Measurements from ENCODE around the gene AKAP7.

The AKAP7 gene

DNA sequence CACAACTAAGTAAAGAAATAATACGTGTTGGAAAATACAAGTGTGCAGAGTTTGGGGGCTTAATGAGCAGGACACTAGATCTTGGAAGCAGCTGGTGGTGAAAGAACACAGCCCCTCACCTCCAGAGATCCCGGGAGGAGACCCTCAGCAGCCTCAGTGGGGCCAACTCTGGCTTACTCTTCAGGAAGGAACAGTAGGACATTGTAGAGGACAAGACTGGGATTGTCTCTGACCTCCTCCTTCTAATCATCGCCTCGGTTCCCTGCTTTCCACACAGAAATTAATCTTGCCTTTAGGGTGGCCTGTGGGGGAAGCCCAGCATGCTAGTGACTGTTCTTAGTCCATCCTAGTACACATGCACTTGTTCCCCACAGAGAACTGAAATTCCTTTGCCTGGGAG lies 130.7 kb downstream of the AKAP7 start:
- Histone ChIP-seq H3K27me3 (ENCODE audit: insufficient read depth, low read length) (no peaks in the 10 kb centered on the region), H3K79me2 (ENCODE audit: insufficient read depth, low read length) (no peaks in the 10 kb centered on the region), H2AFZ (ENCODE audit: low read length) (no peak overlapping the region), H3K9me2 (ENCODE audit: low read depth, low read length) (no peaks in the 10 kb centered on the region), H3K9ac (ENCODE audit: low read length) (no peak overlapping the region), H3F3A (ENCODE audit: insufficient read depth, low read length) (no peaks in the 10 kb centered on the region), H3K9me3 (ENCODE audit: low read length) (no peaks in the 10 kb centered on the region), H3K36me3 (ENCODE audit: insufficient read depth, low read length) (no peaks in the 10 kb centered on the region), H3K27ac (ENCODE audit: low read depth, low read length, poor library complexity, severe bottlenecking) (no peak overlapping the region), H4K20me1 (ENCODE audit: insufficient read depth, low read length) (no peaks in the 10 kb centered on the region), H3K4me1 (ENCODE audit: insufficient read depth, low read length, severe bottlenecking) (no peaks in the 10 kb centered on the region), H3K4me3 (ENCODE audit: low read depth, low read length, poor library complexity, severe bottlenecking) (no peak overlapping the region), H3K4me2 (ENCODE audit: low read length) (no peak overlapping the region)
- no peak for TF ChIP-seq EZH2 (IDR thresholded peaks at IDR 0.05; ENCODE audit: borderline replicate concordance, low read length)
- TF ChIP-seq, protein P1, sequence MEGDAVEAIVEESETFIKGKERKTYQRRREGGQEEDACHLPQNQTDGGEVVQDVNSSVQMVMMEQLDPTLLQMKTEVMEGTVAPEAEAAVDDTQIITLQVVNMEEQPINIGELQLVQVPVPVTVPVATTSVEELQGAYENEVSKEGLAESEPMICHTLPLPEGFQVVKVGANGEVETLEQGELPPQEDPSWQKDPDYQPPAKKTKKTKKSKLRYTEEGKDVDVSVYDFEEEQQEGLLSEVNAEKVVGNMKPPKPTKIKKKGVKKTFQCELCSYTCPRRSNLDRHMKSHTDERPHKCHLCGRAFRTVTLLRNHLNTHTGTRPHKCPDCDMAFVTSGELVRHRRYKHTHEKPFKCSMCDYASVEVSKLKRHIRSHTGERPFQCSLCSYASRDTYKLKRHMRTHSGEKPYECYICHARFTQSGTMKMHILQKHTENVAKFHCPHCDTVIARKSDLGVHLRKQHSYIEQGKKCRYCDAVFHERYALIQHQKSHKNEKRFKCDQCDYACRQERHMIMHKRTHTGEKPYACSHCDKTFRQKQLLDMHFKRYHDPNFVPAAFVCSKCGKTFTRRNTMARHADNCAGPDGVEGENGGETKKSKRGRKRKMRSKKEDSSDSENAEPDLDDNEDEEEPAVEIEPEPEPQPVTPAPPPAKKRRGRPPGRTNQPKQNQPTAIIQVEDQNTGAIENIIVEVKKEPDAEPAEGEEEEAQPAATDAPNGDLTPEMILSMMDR (IDR thresholded peaks at IDR 0.05; ENCODE audit: low read length), result no peak

DNA sequence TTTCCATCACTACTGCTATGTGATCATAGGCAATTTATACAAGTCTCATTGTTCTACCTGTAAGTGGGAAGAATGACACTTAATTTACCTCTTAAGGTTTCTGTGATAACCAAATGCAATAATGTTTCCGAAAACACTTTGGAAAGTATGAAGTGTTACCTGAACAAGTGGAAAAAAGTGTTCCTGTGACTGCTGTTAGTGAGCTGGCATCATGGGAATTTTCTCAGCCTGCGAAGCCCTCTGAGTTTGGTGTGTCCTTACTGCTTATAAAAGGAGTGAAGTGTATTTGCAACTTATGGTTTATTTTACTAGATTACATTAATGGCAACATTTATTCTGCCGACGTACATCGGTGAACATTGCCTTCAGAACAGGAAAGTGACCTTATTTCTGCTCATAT lies 133.0 kb downstream of the AKAP7 start:
- Histone ChIP-seq H3K79me2 (ENCODE audit: insufficient read depth, low read length) (no peaks in the 10 kb centered on the region), H3K27me3 (ENCODE audit: insufficient read depth, low read length) (no peaks in the 10 kb centered on the region), H3F3A (ENCODE audit: insufficient read depth, low read length) (no peaks in the 10 kb centered on the region), H3K9me2 (ENCODE audit: low read depth, low read length) (no peaks in the 10 kb centered on the region), H3K27ac (ENCODE audit: low read depth, low read length, poor library complexity, severe bottlenecking) (no peak overlapping the region), H3K9ac (ENCODE audit: low read length) (no peak overlapping the region), H3K4me3 (ENCODE audit: low read depth, low read length, poor library complexity, severe bottlenecking) (no peak overlapping the region), H4K20me1 (ENCODE audit: insufficient read depth, low read length) (no peaks in the 10 kb centered on the region), H3K36me3 (ENCODE audit: insufficient read depth, low read length) (no peaks in the 10 kb centered on the region), H3K4me2 (ENCODE audit: low read length) (no peak overlapping the region), H3K4me1 (ENCODE audit: insufficient read depth, low read length, severe bottlenecking) (no peaks in the 10 kb centered on the region), H3K9me3 (ENCODE audit: low read length) (no peaks in the 10 kb centered on the region), H2AFZ (ENCODE audit: low read length) (no peak overlapping the region)
- TF ChIP-seq EZH2 (IDR thresholded peaks at IDR 0.05; ENCODE audit: borderline replicate concordance, low read length), result no peak
- TF ChIP-seq, protein P1 (IDR thresholded peaks at IDR 0.05; ENCODE audit: low read length), result no peak

DNA sequence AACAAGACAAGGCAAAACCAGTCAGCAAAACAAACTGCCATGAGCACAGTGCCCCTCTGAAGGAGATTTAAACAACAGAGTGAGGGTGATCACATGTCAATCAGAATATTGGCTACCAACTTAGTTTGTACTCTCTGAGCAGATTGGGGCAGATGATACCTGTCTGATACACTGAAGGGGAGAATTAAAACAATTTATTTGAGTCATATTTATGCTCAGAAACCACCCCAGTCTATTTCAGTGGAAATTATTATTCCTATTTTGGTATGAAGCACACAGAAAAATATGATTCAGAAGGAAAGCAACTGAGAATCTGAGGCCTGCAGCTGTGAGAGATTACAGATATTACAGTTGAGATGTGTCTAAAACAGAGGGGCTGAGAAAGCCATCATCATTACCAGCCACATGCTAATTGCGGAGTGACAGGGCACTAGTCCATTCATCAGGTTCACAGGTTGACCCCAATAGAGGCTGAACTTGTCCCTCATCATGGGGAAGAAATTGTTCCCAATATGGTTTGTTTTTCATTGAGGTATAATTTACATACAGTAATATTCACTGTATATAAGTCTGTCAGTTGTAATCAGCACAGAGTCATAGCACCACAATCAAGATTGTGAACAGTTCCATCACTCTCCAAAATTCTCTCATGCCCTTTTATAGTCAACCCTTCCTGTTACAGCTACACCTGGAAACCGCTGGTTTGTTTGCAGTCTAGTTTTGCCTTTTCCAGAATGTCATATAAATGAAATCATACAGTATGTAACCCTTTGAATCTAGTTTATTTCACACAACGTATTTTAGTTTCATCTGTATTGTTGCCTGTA lies 134.5 kb downstream of the AKAP7 start:
- Histone ChIP-seq H3K9me2 (ENCODE audit: low read depth, low read length) (no peaks in the 10 kb centered on the region), H3K4me1 (ENCODE audit: insufficient read depth, low read length, severe bottlenecking) (no peaks in the 10 kb centered on the region), H2AFZ (ENCODE audit: low read length) (no peak overlapping the region), H3K9me3 (ENCODE audit: low read length) (no peaks in the 10 kb centered on the region), H3K27me3 (ENCODE audit: insufficient read depth, low read length) (no peaks in the 10 kb centered on the region), H3K9ac (ENCODE audit: low read length) (no peak overlapping the region), H3F3A (ENCODE audit: insufficient read depth, low read length) (no peaks in the 10 kb centered on the region), H4K20me1 (ENCODE audit: insufficient read depth, low read length) (no peaks in the 10 kb centered on the region), H3K27ac (ENCODE audit: low read depth, low read length, poor library complexity, severe bottlenecking) (no peak overlapping the region), H3K4me3 (ENCODE audit: low read depth, low read length, poor library complexity, severe bottlenecking) (no peak overlapping the region), H3K79me2 (ENCODE audit: insufficient read depth, low read length) (no peaks in the 10 kb centered on the region), H3K4me2 (ENCODE audit: low read length) (no peak overlapping the region), H3K36me3 (ENCODE audit: insufficient read depth, low read length) (no peaks in the 10 kb centered on the region)
- TF ChIP-seq EZH2 (IDR thresholded peaks at IDR 0.05; ENCODE audit: borderline replicate concordance, low read length), result no peak
- TF ChIP-seq, protein P1 (IDR thresholded peaks at IDR 0.05; ENCODE audit: low read length), result no peak

Data from OCI-LY1 (cell line).